Thoracic aorta (tissue), 2 donors: ENCODE measurements around the gene ABCB1. TPM values are rescaled to one million over a fixed set of nuclear protein-coding genes. Genes with fewer than 3 reads are reported as not detected.

ENCODE experiments used
- ATAC-seq: fragments of 150-250 bp; one replicate; pipeline ENCODE4 v1.8.0; 2017; ENCODE audit warnings: low read depth; ENCODE audit not compliant: insufficient number of reproducible peaks, low FRiP score
- DNase-seq: peaks from one replicate; pipeline ENCODE4 v3.0.0-alpha.2; 2020; ENCODE audit warnings: low spot score
- H3K27ac ChIP-seq, 2 donors: fragments of 200-600 bp; sonication (generic); 1 replicate in 1 of 2; 2 replicates in 1 of 2; pipeline ENCODE4 v1.5.1; 2016; ENCODE audit warnings: mild to moderate bottlenecking in 2 of 2, moderate library complexity in 2 of 2
- H3K27me3 ChIP-seq: fragments of 200-600 bp; sonication (generic); replicated peaks from 2 replicates; pipeline ENCODE4 v1.6.0; 2016; ENCODE audit warnings: mild to moderate bottlenecking; ENCODE audit not compliant: insufficient read depth
- H3K36me3 ChIP-seq: fragments of 200-600 bp; sonication (generic); one replicate; pipeline ENCODE4 v1.5.1; 2016
- H3K4me1 ChIP-seq, 2 donors: fragments of 200-600 bp; sonication (generic); 1 replicate in 1 of 2; 2 replicates in 1 of 2; pipeline versions ENCODE4 v1.5.1 to v1.6.0; 2016; ENCODE audit warnings: low read depth in 2 of 2, mild to moderate bottlenecking in 1 of 2; ENCODE audit not compliant: control insufficient read depth in 1 of 2
- H3K4me3 ChIP-seq: fragments of 200-600 bp; sonication (generic); 2 replicates; pipeline ENCODE4 v1.5.1; 2016; ENCODE audit warnings: mild to moderate bottlenecking
- H3K9me3 ChIP-seq: fragments of 200-600 bp; sonication (generic); 2 replicates; pipeline ENCODE4 v1.5.1; 2016
- total RNA-seq, 2 donors: library from RNA; depleted of rRNA; stranded (reverse); fragments of >200 nt; gene quantifications; one replicate each; pipeline versions ENCODE4 v1.1.0 to v1.2.3, GENCODE V29; 2016
- TF ChIP-seq, protein P1 (sequence below): fragments of 200-600 bp; sonication (generic); IDR thresholded peaks from one replicate; pipeline ENCODE4 v1.5.1; 2019; ENCODE audit warnings: antibody characterized with exemption

ABCB1 gene
- total RNA-seq, 2 donors from 2014 or later = 1.4 to 10.6 TPM

DNA sequence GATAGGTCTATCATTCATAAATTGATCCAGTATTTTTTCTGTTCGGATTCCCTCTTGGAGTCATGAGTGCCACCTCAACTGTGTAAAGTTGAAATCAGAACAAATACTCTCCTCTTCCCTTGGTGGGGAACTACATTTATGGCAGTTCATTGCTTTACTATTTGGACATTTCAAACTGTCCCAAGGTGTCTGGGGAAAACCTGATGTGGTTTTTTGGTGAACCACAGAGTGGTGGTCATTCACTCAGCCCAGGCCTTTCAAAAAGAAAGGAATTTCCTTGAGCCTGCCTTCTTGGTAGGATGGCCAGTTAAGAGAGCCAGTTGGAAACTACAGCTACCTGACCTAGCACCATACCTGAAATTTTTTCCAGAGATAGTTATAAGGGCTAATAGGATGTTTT, 59.0 kb downstream of the ABCB1 start:
- Histone ChIP-seq H3K9me3 (no peaks in the 10 kb centered on the region), H3K36me3 (no peaks in the 10 kb centered on the region), H3K4me1 (no peaks in the 10 kb centered on the region), H3K27ac (no peak overlapping the region), H3K27me3 (no peaks in the 10 kb centered on the region), H3K4me3 (no peak overlapping the region)
- DNase-seq (no peak), ATAC-seq (no peak)
- TF ChIP-seq, protein P1, sequence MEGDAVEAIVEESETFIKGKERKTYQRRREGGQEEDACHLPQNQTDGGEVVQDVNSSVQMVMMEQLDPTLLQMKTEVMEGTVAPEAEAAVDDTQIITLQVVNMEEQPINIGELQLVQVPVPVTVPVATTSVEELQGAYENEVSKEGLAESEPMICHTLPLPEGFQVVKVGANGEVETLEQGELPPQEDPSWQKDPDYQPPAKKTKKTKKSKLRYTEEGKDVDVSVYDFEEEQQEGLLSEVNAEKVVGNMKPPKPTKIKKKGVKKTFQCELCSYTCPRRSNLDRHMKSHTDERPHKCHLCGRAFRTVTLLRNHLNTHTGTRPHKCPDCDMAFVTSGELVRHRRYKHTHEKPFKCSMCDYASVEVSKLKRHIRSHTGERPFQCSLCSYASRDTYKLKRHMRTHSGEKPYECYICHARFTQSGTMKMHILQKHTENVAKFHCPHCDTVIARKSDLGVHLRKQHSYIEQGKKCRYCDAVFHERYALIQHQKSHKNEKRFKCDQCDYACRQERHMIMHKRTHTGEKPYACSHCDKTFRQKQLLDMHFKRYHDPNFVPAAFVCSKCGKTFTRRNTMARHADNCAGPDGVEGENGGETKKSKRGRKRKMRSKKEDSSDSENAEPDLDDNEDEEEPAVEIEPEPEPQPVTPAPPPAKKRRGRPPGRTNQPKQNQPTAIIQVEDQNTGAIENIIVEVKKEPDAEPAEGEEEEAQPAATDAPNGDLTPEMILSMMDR = no peak

DNA sequence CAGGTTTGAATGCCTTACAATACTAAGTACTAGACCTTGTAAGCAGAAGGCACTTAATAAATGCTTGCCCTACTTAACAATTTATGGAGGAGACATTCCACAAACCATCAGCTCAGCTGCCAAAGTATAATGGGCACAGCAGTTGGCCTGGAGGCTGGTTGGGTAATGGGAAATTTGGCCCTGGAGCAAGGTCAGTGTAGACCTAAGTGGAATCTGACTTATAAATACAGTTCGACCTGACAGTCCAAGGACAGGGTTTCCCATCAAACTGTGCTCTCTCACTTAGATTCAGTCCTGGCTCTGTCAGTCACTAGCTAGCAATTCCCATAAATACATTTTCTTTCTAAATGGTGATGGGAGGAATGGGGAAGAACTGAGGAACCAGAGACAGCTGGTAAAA, 62.6 kb downstream of the ABCB1 start:
- ATAC-seq (no peak), DNase-seq (no peak)
- H3K36me3 ChIP-seq = no peaks in the 10 kb centered on the region
- H3K27me3 ChIP-seq = no peaks in the 10 kb centered on the region
- H3K9me3 ChIP-seq = no peaks in the 10 kb centered on the region
- H3K27ac ChIP-seq = no peak overlapping the region
- H3K4me1 ChIP-seq = no peaks in the 10 kb centered on the region
- no peak overlapping the region for H3K4me3 ChIP-seq
- TF ChIP-seq, protein P1 = no peak

DNA sequence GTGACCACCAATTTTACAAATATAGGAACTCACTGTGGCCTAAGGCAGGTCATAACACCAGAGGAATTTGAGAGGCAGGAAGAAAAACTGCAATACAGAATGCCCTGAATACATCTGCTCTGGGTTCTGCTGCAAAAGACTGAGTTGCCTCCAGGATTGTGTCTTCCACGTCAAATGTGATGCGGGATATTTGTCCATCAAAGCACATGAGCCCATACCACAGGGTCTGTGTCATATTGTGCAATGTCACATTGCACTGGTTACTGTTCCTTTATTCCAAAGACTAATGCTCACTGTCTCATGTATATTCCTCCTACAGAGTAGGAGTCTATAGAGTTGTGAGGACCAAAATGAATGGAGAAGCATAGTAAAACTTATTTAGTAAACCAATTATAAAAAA, 66.6 kb downstream of the ABCB1 start:
- H3K4me3 ChIP-seq = no peak overlapping the region
- H3K27me3 ChIP-seq = no peaks in the 10 kb centered on the region
- no peaks in the 10 kb centered on the region for H3K9me3 ChIP-seq
- H3K4me1 ChIP-seq = no peaks in the 10 kb centered on the region
- H3K36me3 ChIP-seq = no peaks in the 10 kb centered on the region
- ATAC-seq = no peak
- TF ChIP-seq, protein P1 = no peak
- H3K27ac ChIP-seq = no peak overlapping the region
- DNase-seq = no peak

DNA sequence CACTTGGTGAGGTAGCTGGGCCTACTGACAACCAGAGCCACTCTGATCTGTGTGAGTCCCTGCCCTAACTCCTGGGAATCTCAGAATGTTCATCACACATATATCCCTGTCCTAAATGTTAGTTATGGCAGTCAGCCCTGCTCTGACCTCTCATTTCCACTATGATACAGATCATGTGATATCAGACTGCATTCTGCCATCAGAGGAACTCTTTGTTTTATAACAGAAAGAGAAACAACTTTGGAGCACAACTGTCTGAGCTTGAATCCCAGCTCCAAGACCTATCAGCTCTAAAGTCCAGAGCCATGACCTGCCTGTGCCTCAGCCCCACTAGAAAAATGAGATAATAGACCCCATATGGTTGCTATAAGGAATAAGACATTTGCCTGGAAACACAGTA, 70.6 kb downstream of the ABCB1 start:
- H3K4me1 ChIP-seq = no peaks in the 10 kb centered on the region
- no peaks in the 10 kb centered on the region for H3K36me3 ChIP-seq
- no peaks in the 10 kb centered on the region for H3K27me3 ChIP-seq
- H3K27ac ChIP-seq = no peak overlapping the region
- H3K4me3 ChIP-seq = no peak overlapping the region
- TF ChIP-seq, protein P1 = no peak
- DNase-seq = no peak
- ATAC-seq = no peak
- H3K9me3 ChIP-seq = no peaks in the 10 kb centered on the region

DNA sequence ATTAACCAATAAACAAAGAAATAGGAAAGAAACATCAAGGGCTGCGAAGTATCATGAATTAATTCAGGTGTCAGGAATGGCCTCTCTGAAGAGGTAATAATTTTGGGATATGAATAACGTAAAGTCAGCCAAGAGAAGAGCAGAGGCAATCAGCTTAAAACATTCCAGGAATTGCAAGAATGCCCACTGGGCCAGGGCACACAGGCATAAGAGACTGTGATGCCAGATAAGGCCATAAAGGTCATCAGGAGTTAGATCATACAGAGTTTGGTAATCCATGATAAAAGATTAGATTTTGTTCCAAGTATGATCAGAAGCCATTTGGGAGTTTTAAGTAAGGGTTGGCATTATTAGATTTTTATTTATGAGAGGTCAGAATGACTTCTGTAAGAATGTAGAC, 72.0 kb downstream of the ABCB1 start:
- Histone ChIP-seq H3K4me3 (no peak overlapping the region), H3K27ac (no peak overlapping the region), H3K9me3 (no peaks in the 10 kb centered on the region), H3K27me3 (no peaks in the 10 kb centered on the region), H3K36me3 (no peaks in the 10 kb centered on the region), H3K4me1 (no peaks in the 10 kb centered on the region)
- TF ChIP-seq, protein P1 = no peak
- DNase-seq = no peak
- ATAC-seq = no peak
